Erythroblast (primary cell): Measurements from ENCODE around the gene CACNB4.

Experiments used
- GATA1 ChIP-seq: IDR thresholded peaks from 2 replicates; pipeline ENCODE4 v1.6.1; 2011; ENCODE audit warnings: low read depth, mild to moderate bottlenecking, control low read depth, low read length, moderate library complexity
- POLR2A ChIP-seq: IDR thresholded peaks from 2 replicates; pipeline ENCODE4 v1.6.1; 2011; ENCODE audit warnings: mild to moderate bottlenecking, low read length

GRCh38 chr2:151945602-151946001 is 153.2 kb downstream of the CACNB4 start:
- TF ChIP-seq POLR2A = no peak
- TF ChIP-seq GATA1 = no peak
